ENCODE results near the gene MYH10.

MYH10 gene

DNA sequence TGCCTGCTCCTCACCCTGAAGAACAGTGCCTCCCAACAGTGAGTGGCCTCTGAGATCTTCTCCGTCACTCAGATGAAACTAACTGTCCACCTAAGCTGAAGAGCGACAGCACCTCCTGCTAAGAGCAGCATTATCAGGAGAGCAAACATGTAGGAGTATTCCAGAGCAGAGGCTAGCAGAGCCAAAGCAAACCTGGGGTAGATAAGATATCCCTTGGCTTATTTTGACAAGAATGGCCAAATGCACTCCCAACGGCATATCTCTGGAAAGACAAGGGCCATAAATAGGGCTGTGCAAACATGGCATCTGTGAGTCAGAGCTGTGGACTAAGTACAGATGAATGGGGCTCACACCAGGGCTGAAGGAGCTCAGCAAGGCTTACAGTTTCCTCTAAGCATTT is 98.5 kb downstream of the MYH10 start:
- H3K36me3 Mint-ChIP-seq (ENCODE audit: low read depth), result no peaks in the 10 kb centered on the region
- no peaks in the 10 kb centered on the region for H3K9me3 Mint-ChIP-seq
- H3K27me3 Mint-ChIP-seq, result no peaks in the 10 kb centered on the region
- no peak overlapping the region for H3K27ac Mint-ChIP-seq
- no peaks in the 10 kb centered on the region for H3K4me1 Mint-ChIP-seq
- H3K4me3 Mint-ChIP-seq, result no peak overlapping the region
- ATAC-seq (no peak), DNase-seq (no peak)

DNA sequence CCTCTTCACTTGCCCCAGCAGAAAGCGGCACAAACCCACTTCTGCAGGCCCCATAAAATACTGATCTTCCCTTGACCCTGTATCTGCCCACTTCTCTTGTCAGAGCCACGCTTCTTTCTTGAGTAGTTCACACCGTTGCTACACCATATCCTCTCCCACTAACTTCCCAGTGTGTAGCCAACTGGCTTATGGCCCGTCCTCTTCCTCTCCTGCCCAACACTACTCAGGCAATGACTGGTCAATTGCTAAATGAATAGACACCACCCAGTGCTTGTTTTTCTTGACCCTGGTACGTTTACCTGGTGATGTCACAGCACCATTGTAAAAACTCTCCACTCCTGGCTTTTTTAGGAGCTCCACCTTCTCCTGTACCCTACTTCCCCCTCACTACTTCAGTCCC is 107.9 kb downstream of the MYH10 start:
- no peaks in the 10 kb centered on the region for H3K27me3 Mint-ChIP-seq

DNA sequence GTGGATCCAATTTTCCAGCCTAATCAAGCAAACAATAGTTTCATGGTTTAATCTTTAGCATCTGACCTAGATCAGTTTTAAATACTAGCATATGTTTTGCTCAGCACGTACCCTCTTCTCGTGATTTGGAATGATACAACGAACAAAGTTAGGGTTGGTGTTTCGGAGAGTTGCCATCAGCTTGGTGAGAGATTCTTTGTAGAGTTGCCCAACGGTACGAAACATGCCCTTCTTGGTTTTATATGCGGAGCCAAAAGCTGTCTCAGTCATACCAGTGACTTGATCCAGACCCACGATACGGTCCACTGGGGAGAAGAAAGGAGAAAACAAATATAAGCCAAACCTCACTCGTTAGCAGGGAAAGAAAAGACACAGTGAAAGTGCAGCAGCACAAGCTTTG is 109.5 kb downstream of the MYH10 start:
- no peak overlapping the region for H3K27ac Mint-ChIP-seq
- H3K9me3 Mint-ChIP-seq, result no peaks in the 10 kb centered on the region
- H3K36me3 Mint-ChIP-seq (ENCODE audit: low read depth), result no peaks in the 10 kb centered on the region
- H3K4me1 Mint-ChIP-seq, result no peaks in the 10 kb centered on the region
- H3K4me3 Mint-ChIP-seq, result no peak overlapping the region
- ATAC-seq (no peak), DNase-seq (no peak)
- H3K27me3 Mint-ChIP-seq, result no peaks in the 10 kb centered on the region

More for the DNA sequence above, 107.9 kb downstream of the MYH10 start:
- Mint-ChIP-seq H3K9me3 (no peaks in the 10 kb centered on the region), H3K27ac (no peak overlapping the region), H3K36me3 (ENCODE audit: low read depth) (no peaks in the 10 kb centered on the region), H3K4me1 (no peaks in the 10 kb centered on the region), H3K4me3 (no peak overlapping the region)
- ATAC-seq, result no peak
- no peak for DNase-seq

DNA sequence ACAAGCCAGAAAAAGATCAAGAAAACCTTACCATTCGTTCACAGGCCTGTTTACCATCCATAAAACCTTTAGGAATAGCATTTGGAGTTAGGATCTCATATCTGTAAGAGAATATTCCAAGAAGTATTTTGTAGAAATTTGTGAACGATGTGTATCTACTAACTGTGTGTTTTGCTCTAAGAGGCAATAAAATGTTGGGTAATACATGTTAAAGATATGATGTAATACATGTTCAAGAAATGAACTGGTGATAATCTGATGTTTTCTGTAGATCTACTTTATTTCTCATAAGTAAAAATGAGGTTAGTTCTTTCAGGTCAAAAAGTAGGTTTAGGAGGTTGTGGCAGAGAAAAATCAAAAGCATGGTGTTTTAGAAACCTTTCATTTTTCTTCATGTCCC is 111.7 kb downstream of the MYH10 start:
- H3K27ac Mint-ChIP-seq, result no peak overlapping the region
- no peaks in the 10 kb centered on the region for H3K36me3 Mint-ChIP-seq (ENCODE audit: low read depth)
- no peaks in the 10 kb centered on the region for H3K27me3 Mint-ChIP-seq
- DNase-seq (no peak), ATAC-seq (no peak)
- no peak overlapping the region for H3K4me3 Mint-ChIP-seq
- no peaks in the 10 kb centered on the region for H3K4me1 Mint-ChIP-seq
- H3K9me3 Mint-ChIP-seq, result no peaks in the 10 kb centered on the region

DNA sequence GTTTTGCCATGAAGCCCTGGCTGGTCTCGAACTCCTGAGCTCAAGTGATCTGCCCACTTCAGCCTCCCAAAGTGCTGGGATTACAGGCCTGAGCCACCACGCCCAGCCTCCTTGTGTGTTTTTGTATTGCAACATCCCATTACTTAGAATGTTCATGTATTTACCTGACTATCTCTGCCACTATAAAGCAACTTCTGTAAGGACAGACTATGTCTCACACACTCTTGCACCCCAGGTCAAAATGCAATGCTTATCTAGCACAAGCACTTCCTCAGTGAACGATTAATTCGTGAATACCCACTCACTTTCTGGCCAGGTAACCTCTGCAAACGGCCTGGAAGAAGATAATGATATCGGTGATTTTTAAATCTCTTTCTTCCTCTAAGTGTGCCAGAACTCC is 112.2 kb downstream of the MYH10 start:
- DNase-seq (no peak), ATAC-seq (no peak)
- Mint-ChIP-seq H3K9me3 (no peaks in the 10 kb centered on the region), H3K36me3 (ENCODE audit: low read depth) (no peaks in the 10 kb centered on the region), H3K4me3 (no peak overlapping the region), H3K27me3 (no peaks in the 10 kb centered on the region), H3K27ac (no peak overlapping the region), H3K4me1 (no peaks in the 10 kb centered on the region)

DNA sequence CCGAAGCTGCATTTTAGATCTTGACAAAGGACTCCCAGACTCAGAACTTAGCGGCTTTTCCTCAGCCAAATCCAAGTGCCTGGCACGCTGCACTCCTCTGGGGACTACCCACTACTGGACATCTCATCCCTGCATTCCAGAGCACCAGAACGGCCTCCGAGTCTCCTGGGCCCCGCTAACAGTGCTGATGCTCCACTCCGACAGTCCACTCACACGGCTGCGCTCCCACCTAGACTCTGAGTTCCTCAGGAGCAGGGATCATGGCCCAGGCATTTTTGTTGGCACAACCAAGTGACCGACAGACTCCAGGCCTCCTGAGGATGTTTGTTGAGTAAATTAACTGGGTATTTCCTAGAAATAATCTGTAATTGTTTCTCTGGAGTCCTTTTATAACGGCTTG is 115.7 kb downstream of the MYH10 start:
- no peaks in the 10 kb centered on the region for H3K9me3 Mint-ChIP-seq
- H3K4me3 Mint-ChIP-seq, result no peak overlapping the region
- no peaks in the 10 kb centered on the region for H3K27me3 Mint-ChIP-seq
- no peak for ATAC-seq
- no peaks in the 10 kb centered on the region for H3K36me3 Mint-ChIP-seq (ENCODE audit: low read depth)
- H3K27ac Mint-ChIP-seq, result no peak overlapping the region
- DNase-seq, result no peak
- no peaks in the 10 kb centered on the region for H3K4me1 Mint-ChIP-seq

DNA sequence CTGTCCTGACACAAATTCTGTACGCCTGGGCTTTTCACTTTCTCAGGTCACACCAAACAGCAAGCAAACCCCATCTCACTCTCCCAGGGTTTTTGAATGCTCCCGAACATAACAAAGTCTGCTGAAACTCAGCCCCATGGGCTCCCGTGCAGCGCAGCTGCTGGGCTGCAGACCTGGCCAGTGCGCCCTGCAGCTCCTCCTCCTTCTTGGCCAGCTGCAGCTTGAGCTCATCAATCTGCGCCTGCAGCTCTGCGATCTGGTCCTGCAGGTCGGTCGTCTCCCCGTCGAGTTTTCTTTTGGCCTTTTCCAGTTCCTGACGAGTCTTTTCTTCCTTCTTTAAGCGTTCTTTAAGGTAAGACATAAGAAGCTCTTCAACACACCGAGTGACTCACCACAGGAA is 124.4 kb downstream of the MYH10 start:
- DNase-seq, result no peak
- no peaks in the 10 kb centered on the region for H3K4me1 Mint-ChIP-seq
- H3K9me3 Mint-ChIP-seq, result no peaks in the 10 kb centered on the region
- H3K36me3 Mint-ChIP-seq (ENCODE audit: low read depth), result no peaks in the 10 kb centered on the region
- no peak overlapping the region for H3K4me3 Mint-ChIP-seq
- no peak for ATAC-seq
- H3K27ac Mint-ChIP-seq, result no peak overlapping the region
- H3K27me3 Mint-ChIP-seq, result no peaks in the 10 kb centered on the region

DNA sequence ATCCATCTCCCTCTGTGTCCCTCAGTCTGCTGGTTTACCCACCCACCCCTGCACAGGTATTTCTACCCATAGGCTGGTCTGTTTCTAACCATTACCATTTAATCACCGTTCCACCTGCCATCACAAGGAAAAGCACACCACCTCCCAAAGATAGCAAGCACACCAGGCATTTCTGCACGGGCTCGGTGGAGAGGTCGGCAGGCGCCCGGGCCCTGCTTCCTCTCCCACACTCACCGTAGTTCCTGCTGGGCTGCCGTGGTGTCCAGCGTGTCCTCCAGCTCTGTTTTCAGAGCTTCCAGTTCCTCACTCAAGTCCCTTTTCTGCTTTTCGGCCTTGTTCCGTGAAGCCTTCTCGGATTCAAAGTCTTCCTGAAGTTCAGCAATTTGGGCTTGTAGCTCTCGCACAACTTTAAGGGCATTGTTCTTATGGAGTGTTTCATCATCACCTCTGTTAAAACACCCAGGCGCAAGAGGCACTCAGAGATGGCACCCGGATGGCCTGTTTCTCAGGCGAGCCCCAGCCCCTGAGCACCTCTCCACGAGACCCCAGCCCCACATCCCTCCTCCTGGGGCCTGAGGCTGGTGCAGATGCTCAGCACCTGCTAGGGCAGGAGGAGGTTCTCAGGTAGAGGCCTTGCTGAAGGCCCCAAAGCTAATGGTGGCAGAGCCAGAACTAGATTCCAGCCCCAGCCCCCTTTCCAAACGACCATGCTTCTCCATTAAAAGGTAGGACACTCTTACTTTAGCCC is 125.9 kb downstream of the MYH10 start:
- no peak overlapping the region for H3K27ac Mint-ChIP-seq
- H3K9me3 Mint-ChIP-seq, result no peaks in the 10 kb centered on the region
- H3K36me3 Mint-ChIP-seq (ENCODE audit: low read depth), result peaks cover 3% of the 10 kb centered on the region
- no peaks in the 10 kb centered on the region for H3K4me1 Mint-ChIP-seq
- ATAC-seq (no peak), DNase-seq (no peak)
- H3K4me3 Mint-ChIP-seq, result no peak overlapping the region
- H3K27me3 Mint-ChIP-seq, result no peaks in the 10 kb centered on the region

GRCh38 chr17:8503807-8504206 is 126.7 kb downstream of the MYH10 start:
- Mint-ChIP-seq H3K9me3 (no peaks in the 10 kb centered on the region), H3K4me3 (no peak overlapping the region), H3K4me1 (no peaks in the 10 kb centered on the region), H3K36me3 (ENCODE audit: low read depth) (peaks cover 3% of the 10 kb centered on the region), H3K27ac (no peak overlapping the region), H3K27me3 (no peaks in the 10 kb centered on the region)
- ATAC-seq (no peak), DNase-seq (no peak)

- Mint-ChIP-seq H3K9me3 (no peaks in the 10 kb centered on the region), H3K36me3 (ENCODE audit: low read depth) (peaks cover 3% of the 10 kb centered on the region), H3K4me1 (no peaks in the 10 kb centered on the region), H3K27me3 (no peaks in the 10 kb centered on the region), H3K27ac (no peak overlapping the region), H3K4me3 (no peak overlapping the region)
- ATAC-seq (no peak), DNase-seq (no peak)
Observed at GRCh38 chr17:8503368-8503767, 127.2 kb downstream of the MYH10 start.

GRCh38 chr17:8502126-8502525 is 128.4 kb downstream of the MYH10 start:
- H3K27me3 Mint-ChIP-seq, result no peaks in the 10 kb centered on the region
- H3K4me3 Mint-ChIP-seq, result no peak overlapping the region
- peaks cover 3% of the 10 kb centered on the region for H3K36me3 Mint-ChIP-seq (ENCODE audit: low read depth)
- H3K4me1 Mint-ChIP-seq, result no peaks in the 10 kb centered on the region
- H3K9me3 Mint-ChIP-seq, result no peaks in the 10 kb centered on the region
- no peak overlapping the region for H3K27ac Mint-ChIP-seq
- DNase-seq (no peak), ATAC-seq (no peak)

GRCh38 chr17:8500609-8501008 is 129.9 kb downstream of the MYH10 start:
- Mint-ChIP-seq H3K9me3 (no peaks in the 10 kb centered on the region), H3K27me3 (no peaks in the 10 kb centered on the region), H3K27ac (no peak overlapping the region), H3K4me1 (no peaks in the 10 kb centered on the region), H3K4me3 (no peak overlapping the region), H3K36me3 (ENCODE audit: low read depth) (peaks cover 3% of the 10 kb centered on the region)
- ATAC-seq (no peak), DNase-seq (no peak)

- H3K36me3 Mint-ChIP-seq (ENCODE audit: low read depth), result peaks cover 3% of the 10 kb centered on the region
- H3K27ac Mint-ChIP-seq, result no peak overlapping the region
- no peaks in the 10 kb centered on the region for H3K27me3 Mint-ChIP-seq
- H3K9me3 Mint-ChIP-seq, result no peaks in the 10 kb centered on the region
- DNase-seq (no peak), ATAC-seq (no peak)
- no peak overlapping the region for H3K4me3 Mint-ChIP-seq
- H3K4me1 Mint-ChIP-seq, result no peaks in the 10 kb centered on the region
Observed at GRCh38 chr17:8499614-8500013, 130.9 kb downstream of the MYH10 start.

DNA sequence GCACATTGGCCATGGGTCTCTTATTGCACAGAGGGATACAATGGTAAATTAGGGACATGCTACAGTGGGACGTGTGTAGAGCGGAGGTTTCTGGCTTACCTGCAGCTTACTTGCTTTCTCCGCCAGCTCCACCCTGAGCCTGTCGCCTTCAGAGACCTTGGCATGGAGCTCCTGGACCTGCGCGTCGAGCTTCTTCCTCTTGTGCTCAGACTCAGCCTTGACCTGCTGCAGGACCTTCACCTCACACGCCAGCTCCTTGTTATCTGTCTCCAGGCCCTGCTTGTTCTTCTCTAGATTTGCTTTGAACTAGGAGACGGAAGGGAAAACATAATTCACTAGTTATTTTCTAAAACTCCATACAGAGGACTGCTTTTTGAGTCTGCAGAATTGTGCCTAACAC is 131.4 kb downstream of the MYH10 start:
- no peaks in the 10 kb centered on the region for H3K27me3 Mint-ChIP-seq

DNA sequence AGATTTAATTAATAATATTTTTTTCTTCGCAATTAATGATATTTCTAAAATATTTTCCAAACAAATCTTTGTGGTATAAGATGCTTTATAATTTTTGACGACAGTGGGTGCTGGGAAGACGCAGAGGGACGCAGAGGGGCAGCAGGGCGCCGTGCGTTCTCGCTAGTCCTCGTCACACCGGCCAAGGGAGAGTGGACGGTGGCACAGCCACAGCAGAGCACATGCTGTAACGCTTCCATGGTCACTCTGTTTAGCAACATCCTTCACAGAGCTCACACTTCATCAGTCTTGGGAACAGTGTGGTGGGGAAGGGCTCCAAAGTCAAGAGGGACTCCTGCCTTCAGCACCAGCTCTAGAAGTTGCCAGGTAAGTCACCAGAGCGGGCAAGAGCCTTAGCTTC is 134.4 kb downstream of the MYH10 start:
- no peak for DNase-seq
- Mint-ChIP-seq H3K4me1 (no peaks in the 10 kb centered on the region), H3K4me3 (no peak overlapping the region), H3K27me3 (no peaks in the 10 kb centered on the region), H3K9me3 (no peaks in the 10 kb centered on the region), H3K27ac (no peak overlapping the region), H3K36me3 (ENCODE audit: low read depth) (peaks cover 7% of the 10 kb centered on the region)
- ATAC-seq, result no peak

More for the DNA sequence above, 131.4 kb downstream of the MYH10 start:
- H3K4me1 Mint-ChIP-seq, result no peaks in the 10 kb centered on the region
- no peaks in the 10 kb centered on the region for H3K9me3 Mint-ChIP-seq
- H3K36me3 Mint-ChIP-seq (ENCODE audit: low read depth), result peaks cover 4% of the 10 kb centered on the region
- no peak overlapping the region for H3K27ac Mint-ChIP-seq
- ATAC-seq, result no peak
- no peak overlapping the region for H3K4me3 Mint-ChIP-seq
- no peak for DNase-seq
